ENCODE data around the gene FGGY.

The FGGY gene

DNA sequence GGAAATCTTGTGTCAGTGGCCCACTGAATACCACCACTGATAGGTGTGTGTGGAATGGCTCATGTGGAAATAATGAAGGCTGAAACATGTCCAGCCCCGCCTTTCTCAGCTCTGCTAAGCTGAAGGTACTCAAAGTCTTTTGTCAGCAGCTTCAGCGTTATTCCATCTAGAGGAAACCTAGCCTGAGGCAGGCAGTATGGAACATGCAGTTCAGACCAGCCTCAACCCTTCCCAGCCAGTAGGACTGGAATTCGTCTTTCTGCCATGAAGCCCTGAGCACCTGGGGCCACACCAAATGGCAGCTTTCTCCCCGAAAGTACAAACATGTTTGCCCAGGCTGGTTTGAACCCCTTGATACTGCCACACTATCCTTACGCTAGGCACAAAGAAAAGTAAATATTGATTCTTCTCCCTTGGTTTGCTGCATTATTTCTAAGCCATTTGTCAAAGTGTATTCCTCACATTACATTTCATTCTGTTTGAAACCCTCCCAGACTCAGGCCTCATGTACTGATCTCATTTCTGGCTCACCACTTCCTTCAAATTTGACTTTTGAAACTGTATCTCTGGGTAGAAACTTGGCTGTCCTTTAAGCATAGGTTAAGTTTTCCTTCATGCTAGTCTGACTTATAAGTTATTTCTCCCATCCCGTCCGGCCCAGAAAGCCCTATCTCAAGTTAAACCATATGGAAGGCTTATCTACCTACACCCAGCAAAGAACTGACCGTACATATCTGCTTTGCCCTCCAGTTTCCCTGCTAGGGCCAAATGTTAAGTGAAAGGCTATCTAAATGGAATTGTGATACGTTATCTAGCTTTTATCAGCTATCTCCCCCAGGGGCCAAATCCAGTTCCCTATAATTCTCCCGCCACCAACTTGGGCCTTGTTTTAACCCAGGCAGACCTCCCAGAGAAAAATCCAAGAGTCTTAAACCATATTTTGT, 472.2 kb downstream of the FGGY start:
- no peak for DNase-seq (ENCODE audit: low read depth)

DNA sequence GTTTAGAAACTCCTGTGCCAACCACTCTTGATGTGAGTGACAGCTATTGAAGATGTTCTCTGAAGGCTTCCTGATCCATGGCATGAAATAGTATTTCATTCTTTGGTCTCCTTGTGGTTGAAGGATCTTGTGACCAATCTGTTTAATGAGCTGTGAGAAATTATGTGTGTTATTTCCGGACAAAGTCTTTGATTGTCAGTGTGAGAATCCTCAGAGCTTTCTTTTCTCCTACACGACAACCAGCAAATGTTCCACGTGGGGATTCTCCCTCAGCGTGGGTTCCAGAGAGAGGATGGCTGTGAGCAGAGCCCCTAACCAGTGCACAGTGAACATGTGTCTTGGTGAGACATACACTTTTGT, 472.8 kb downstream of the FGGY start:
- no peak for DNase-seq (ENCODE audit: low read depth)

DNA sequence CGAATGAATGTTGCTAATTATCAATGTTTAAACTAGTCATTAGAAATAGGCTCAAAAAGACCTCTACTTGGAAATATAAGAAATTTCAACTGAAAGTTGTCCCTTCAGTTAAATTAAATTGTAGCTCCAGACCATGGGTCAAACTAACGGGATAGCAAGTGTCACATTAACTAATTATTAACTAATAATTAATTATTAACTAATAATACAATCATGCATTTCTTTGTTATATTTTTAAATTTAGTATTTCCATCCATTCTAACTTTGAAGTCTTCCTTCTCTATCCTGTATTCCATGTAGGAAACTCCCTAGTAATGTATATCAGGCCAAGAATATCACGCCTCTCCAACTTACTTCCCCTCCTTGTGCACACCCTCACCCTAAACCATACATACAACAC, 474.5 kb downstream of the FGGY start:
- no peak for DNase-seq (ENCODE audit: low read depth)

DNA sequence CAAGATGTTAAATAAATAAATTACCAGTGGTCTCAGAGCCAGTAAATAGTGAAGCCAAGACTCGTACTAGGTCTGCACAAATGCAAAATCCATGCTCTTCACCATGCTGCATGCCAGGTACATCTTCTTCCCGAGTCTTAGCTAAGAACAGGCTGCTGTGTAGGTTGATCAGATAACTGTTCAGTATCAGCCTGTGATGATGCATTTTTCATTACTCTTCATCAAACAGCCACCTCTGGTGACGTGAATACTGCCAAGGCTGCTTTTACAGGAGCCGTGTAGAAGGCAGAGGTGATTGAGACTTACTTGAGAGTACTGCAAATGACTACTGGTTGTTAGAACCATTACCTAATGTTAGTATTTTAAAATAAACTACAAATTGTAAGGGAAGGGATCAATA, 478.6 kb downstream of the FGGY start:
- DNase-seq (ENCODE audit: low read depth), result no peak

DNA sequence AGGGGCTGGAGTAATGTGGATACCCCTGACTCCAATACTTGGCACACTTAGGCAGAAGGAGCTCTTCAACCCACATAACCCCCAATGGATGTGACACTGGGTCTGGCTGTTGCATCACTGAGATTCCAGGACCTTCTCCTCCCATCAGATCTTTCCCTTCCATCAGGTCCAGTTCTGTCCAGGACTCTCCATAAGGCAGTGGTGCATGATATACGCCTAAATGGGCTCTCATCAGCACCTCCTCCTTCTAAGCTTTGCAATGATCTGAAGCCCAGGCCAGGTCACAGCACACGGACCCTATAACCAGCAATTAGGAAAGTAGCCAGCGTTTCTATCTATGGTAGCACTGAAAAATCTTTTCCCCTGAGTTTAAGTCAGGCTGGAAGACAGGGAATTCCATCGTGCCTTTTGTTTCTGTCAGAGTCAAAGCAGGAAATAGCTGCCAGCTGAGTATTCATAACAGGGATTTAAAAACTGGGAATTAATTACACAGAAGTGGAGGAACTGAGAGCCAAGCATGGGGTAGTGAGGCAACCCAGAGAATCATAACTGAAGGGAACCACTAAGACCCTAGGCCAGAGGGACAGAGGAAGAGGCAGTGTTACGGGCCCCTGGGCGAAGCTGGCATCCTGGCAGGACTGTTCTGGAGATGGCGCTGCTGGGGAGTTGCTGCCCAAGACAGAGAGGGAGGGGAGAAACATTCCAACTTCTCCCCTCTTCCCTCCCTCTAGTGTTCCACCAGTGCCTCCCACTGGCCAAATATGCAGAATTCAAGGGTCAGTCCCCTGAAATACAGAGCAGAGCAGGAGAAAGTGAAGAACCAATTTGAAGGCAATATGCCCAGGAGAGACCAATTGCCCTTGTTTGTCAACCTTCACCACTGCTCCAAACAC, 480.3 kb downstream of the FGGY start:
- no peak for DNase-seq (ENCODE audit: low read depth)

DNA sequence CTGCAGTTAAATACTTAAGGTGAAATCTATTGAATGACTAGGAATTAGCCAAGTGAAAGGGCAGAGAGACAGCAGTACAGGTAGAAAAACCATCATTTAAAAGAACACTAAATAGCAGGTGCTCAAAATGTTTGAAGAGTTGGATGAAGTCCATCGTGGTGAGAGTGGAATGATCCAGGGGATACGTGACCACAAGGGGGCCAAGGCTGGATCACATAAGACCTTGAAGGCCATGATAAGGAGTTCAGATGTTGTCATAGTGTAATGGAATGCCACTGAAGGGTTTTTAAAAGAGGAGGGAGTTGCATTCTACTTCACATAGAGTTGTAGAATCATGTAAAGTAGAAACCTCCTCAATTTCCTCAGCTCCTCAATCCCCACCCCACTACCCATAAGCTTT, 483.1 kb downstream of the FGGY start:
- no peak for DNase-seq (ENCODE audit: low read depth)

DNA sequence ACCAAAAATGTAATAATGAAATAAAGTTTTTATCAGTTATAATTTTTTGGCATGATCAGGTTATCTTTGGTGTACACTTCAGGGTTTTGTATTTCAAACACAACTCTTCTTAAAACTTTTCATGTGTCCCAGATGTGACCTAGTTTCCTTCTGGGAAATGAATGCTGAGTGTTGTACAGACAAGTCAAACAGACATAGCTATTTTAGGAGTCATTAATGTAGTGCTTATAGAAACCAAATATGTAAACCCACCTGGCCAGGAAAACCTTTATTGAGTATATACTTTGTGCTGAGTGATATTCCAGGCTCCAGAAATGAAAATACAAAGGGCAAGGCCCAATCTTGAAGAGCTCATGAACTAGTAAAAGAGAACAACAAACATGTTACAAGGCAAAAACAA, 491.9 kb downstream of the FGGY start:
- no peak for DNase-seq (ENCODE audit: low read depth)

DNA sequence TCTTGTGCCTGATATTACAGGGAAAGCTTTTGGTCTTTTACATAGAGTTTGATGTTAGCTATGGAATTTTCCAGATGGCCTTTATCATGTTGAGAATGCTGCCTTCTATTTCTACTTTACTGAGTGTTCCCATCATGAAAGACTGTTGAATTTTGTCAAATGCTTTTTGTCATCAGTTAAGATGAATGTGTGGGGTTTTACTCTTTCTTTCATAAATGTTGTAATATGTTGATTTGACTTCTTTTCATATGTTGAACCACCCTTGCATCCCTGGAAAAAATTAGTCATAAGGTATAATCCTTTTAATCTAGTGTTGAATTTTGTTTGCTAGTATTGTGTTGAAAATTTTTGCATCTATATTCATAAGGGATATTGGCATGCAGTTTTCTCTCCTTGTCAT, 501.7 kb downstream of the FGGY start:
- no peak for DNase-seq (ENCODE audit: low read depth)

DNA sequence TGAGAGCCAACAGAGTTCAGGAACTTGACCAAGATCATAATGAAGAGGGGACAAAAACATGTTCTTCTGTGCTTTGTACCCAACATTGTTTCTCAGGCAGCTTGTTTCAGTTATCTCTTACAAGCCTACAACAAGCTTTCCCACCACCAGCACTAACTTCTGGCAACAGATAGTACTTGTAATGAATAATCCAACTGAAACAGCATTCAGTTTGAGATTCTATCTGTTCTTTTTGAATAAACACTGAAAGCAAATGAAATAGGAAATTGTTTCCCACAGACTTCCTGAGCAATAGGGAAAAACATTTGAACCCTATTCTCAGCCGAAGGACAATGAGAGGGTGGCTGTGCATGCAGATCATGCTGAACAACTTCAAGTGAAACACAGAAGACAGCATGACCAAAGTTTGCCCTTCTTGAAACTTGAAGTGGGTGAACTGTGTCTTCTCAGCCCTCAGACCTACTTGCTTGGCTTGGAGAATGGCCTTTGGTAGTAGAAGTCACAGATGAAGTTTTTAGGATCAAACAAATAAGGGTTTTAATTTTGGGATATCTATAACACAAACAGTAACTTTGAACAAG, 506.7 kb downstream of the FGGY start:
- DNase-seq (ENCODE audit: low read depth), result no peak

DNA sequence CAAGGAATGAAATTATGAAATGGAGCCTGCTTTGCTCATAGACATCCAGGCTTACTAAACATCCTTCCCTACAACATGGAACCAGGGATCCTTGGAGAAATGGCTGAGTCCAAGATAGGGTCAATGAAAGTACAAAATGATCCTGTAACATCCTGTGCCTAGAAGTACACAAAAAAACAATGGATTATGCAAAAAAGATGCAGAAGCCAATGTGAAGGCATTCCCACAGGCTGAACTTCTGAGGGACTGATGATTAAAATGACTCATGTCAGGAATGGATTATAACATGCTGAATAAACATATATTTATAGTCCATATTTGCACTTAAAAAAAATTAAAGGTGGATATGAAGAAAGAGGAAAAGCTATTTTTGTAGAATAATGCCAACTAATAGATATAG, 507.4 kb downstream of the FGGY start:
- no peak for DNase-seq (ENCODE audit: low read depth)

DNA sequence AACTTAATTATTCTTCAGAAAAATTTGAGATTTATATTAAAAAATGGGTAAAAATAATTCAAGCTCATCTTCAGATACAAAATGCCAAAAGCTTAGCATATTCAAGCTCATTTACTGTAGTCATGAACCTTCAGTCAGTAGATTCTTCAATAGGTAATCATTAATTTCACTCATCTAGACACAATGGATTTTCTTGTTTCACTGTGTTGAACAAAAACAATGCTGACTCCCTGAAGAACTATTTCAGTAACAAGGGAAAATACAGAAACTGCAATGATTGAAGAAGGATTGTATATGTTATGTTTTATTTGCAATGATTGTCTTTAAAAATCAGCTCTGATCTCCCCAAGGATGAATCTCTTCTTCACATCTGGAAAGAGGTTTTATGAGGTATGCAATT, 508.7 kb downstream of the FGGY start:
- no peak for DNase-seq (ENCODE audit: low read depth)

Measured in stimulated activated CD8-positive, alpha-beta memory T cell treated with anti-CD3 and anti-CD28 coated beads, Interleukin-12 subunit alpha, Interleukin-12 subunit beta, amount 100 ng/mL, for 4 hours (primary cell).